Motor neuron (in vitro differentiated cells): Measurements from ENCODE around the gene JUND. TPM values are rescaled to one million over a fixed set of nuclear protein-coding genes. Genes with fewer than 3 reads are reported as not detected.

Experiments
- ATAC-seq, 8 experiments: fragments of 200-7000 bp; cut with Tn5 transposase; replicated peaks in 6 of 8; 2 replicates each; pipeline ENCODE4 v1.8.0; 2021; ENCODE audit warnings: mild to moderate bottlenecking in 8 of 8, moderate library complexity in 8 of 8
- H3K27ac ChIP-seq, 2 donors: fragments of 250-450 bp; sonication (Bioruptor Pico); 2 replicates each; pipeline ENCODE4 v1.9.0; 2021; ENCODE audit warnings: antibody characterized with exemption in 2 of 2, mild to moderate bottlenecking in 2 of 2, moderate library complexity in 1 of 2
- H3K4me1 ChIP-seq, 2 donors: fragments of 250-450 bp; sonication (Bioruptor Pico); replicated peaks in 1 of 2; 2 replicates each; pipeline ENCODE4 v1.6.1; 2021; ENCODE audit warnings: antibody characterized with exemption in 2 of 2, mild to moderate bottlenecking in 2 of 2, moderate library complexity in 1 of 2
- H3K4me3 ChIP-seq, 5 donors: fragments of 250-450 bp; sonication (Bioruptor Pico); 2 replicates each; pipeline ENCODE4 v1.9.0; 2021; ENCODE audit warnings: antibody characterized with exemption in 5 of 5, mild to moderate bottlenecking in 5 of 5, moderate library complexity in 4 of 5
- WGBS, 10 experiments: fragments of 450-650 bp; shearing (Covaris generic); methylation state at CpG; one replicate each; pipeline ENCODE4 v1.0.0; 2022; 5-methylcytosine and 5-hydroxymethylcytosine counted together
- in situ Hi-C, 9 experiments: fragments of 400-800 bp; cut with MboI; loops; one replicate each; pipeline ENCODE4 v1.15.0; 2021; ENCODE audit warnings: low sequenced_read_pairs in 9 of 9, low pct_unique_long_range_greater_than_20kb in 2 of 9; ENCODE audit not compliant: unreplicated experiment in 9 of 9
- total RNA-seq, 8 experiments: library from RNA; unstranded; fragments of 300-600 nt; gene quantifications; 2 replicates each; pipeline versions ENCODE4 v1.2.3 to v1.2.4, GENCODE V29; 2022

JUND gene
- total RNA-seq, 8 experiments from 2014 or later, result 37.8 to 197 (median 98.2) TPM

GRCh38 chr19:18317961-18318800 lies 36.8 kb upstream of the JUND start:
- 18 to 100% (median 90%) methylated on average over 2 to 5 of the region's 18 CpGs; no CpG with 5 or more reads in 4 of the 10 experiments for WGBS, 10 experiments
- in situ Hi-C loops, result no loop called here
- peaks cover 9% of the 10 kb centered on the region in 2 donors for H3K4me1 ChIP-seq
- ATAC-seq, result no peak
- no peak overlapping the region for H3K27ac ChIP-seq
- H3K4me3 ChIP-seq, result no peak overlapping the region

GRCh38 chr19:18313398-18313797 lies 32.0 kb upstream of the JUND start:
- ATAC-seq, result no peak
- Histone ChIP-seq H3K4me3 (no peak overlapping the region), H3K4me1 (peaks cover 11 to 16% of the 10 kb centered on the region in 2 donors), H3K27ac (no peak overlapping the region)
- in situ Hi-C loops, result no loop called here
- WGBS, 10 experiments, result 100% methylated on average over 1 to 2 of the region's 3 CpGs; no CpG with 5 or more reads in 5 of the 10 experiments

- Histone ChIP-seq H3K4me1 (peaks cover 11 to 16% of the 10 kb centered on the region in 2 donors), H3K4me3 (no peak overlapping the region), H3K27ac (peak overlapping the region; percentile 45 to 83)
- peak in 3 of 8 experiments; percentile 7 to 14 (median 10) for ATAC-seq
- WGBS, 10 experiments, result 100% methylated on average over 2 of the region's 11 CpGs; no CpG with 5 or more reads in 9 of the 10 experiments
- in situ Hi-C loops, result no loop called here
Measured at GRCh38 chr19:18312092-18312534, 30.7 kb upstream of the JUND start.

GRCh38 chr19:18311502-18312091 lies 30.2 kb upstream of the JUND start:
- Histone ChIP-seq H3K4me3 (no peak overlapping the region), H3K27ac (peak overlapping the region; percentile 45 to 83), H3K4me1 (peaks cover 11 to 16% of the 10 kb centered on the region in 2 donors)
- ATAC-seq, result peak in 4 of 8 experiments; percentile 24 to 68 (median 61)
- in situ Hi-C loops, result no loop called here
- WGBS, 10 experiments, result 100% methylated on average over 2 of the region's 22 CpGs; no CpG with 5 or more reads in 9 of the 10 experiments

GRCh38 chr19:18310966-18311365 lies 29.5 kb upstream of the JUND start:
- peak in 1 of 8 experiments; percentile 9 for ATAC-seq
- Histone ChIP-seq H3K4me3 (no peak overlapping the region), H3K4me1 (peaks cover 12 to 21% of the 10 kb centered on the region in 2 donors), H3K27ac (peak overlapping the region; percentile 45 to 83)
- 96 to 100% methylated on average over 1 to 5 of the region's 13 CpGs; no CpG with 5 or more reads in 8 of the 10 experiments for WGBS, 10 experiments
- in situ Hi-C loops, result no loop called here

- H3K4me1 ChIP-seq, result peaks cover 18 to 25% of the 10 kb centered on the region in 2 donors
- peak overlapping the region in 1 of 2 donors; percentile 83 for H3K27ac ChIP-seq
- 20 to 100% (median 96%) methylated on average over 1 to 9 of the region's 23 CpGs; no CpG with 5 or more reads in 5 of the 10 experiments for WGBS, 10 experiments
- ATAC-seq, result peak in 2 of 8 experiments; percentile 46 to 47
- no peak overlapping the region for H3K4me3 ChIP-seq
- in situ Hi-C loops, result no loop called here
Measured at GRCh38 chr19:18310118-18310909, 28.9 kb upstream of the JUND start.

- no peak overlapping the region for H3K27ac ChIP-seq
- peaks cover 25 to 32% of the 10 kb centered on the region in 2 donors for H3K4me1 ChIP-seq
- in situ Hi-C loops, result no loop called here
- ATAC-seq, result no peak
- no peak overlapping the region for H3K4me3 ChIP-seq
- WGBS, 10 experiments, result 67 to 100% (median 98%) methylated on average over 1 to 5 of the region's 33 CpGs; no CpG with 5 or more reads in 6 of the 10 experiments
Measured at GRCh38 chr19:18309525-18310064, 28.2 kb upstream of the JUND start.

GRCh38 chr19:18308948-18309325 lies 27.5 kb upstream of the JUND start:
- WGBS, 10 experiments, result 80% methylated on average over 1 of the region's 7 CpGs; no CpG with 5 or more reads in 9 of the 10 experiments
- in situ Hi-C loops, result no loop called here
- Histone ChIP-seq H3K4me3 (no peak overlapping the region), H3K27ac (no peak overlapping the region), H3K4me1 (peaks cover 32 to 38% of the 10 kb centered on the region in 2 donors)
- ATAC-seq, result no peak

GRCh38 chr19:18308051-18308947 lies 26.9 kb upstream of the JUND start:
- in situ Hi-C loops, result no loop called here
- Histone ChIP-seq H3K4me1 (peaks cover 37 to 45% of the 10 kb centered on the region in 2 donors), H3K4me3 (no peak overlapping the region), H3K27ac (no peak overlapping the region)
- no peak for ATAC-seq
- 74 to 100% (median 96%) methylated on average over 3 to 11 of the region's 20 CpGs; no CpG with 5 or more reads in 5 of the 10 experiments for WGBS, 10 experiments

- ATAC-seq, result no peak
- in situ Hi-C loops, result no loop called here
- H3K4me3 ChIP-seq, result no peak overlapping the region
- 17 to 100% (median 85%) methylated on average over 1 to 4 of the region's 19 CpGs; no CpG with 5 or more reads in 3 of the 10 experiments for WGBS, 10 experiments
- H3K4me1 ChIP-seq, result peaks cover 37 to 43% of the 10 kb centered on the region in 2 donors
- H3K27ac ChIP-seq, result no peak overlapping the region
Measured at GRCh38 chr19:18307271-18307681, 25.9 kb upstream of the JUND start.

GRCh38 chr19:18306888-18307260 lies 25.5 kb upstream of the JUND start:
- Histone ChIP-seq H3K4me3 (no peak overlapping the region), H3K27ac (no peak overlapping the region), H3K4me1 (peaks cover 34 to 39% of the 10 kb centered on the region in 2 donors)
- WGBS, 10 experiments, result 10 to 100% (median 80%) methylated on average over 1 to 12 of the region's 14 CpGs; no CpG with 5 or more reads in 1 of the 10 experiments
- in situ Hi-C loops, result no loop called here
- peak in 1 of 8 experiments; percentile 39 for ATAC-seq
